Loucy (cell line): ENCODE measurements around the gene EPHA2.

Experiments used
- EZH2phosphoT487 ChIP-seq: fragments of 200-600 bp; IDR thresholded peaks from 2 replicates; pipeline ENCODE4 v1.6.1; 2018; ENCODE audit warnings: antibody characterized with exemption, mild to moderate bottlenecking, moderate library complexity, borderline replicate concordance
- TF ChIP-seq, protein P1 (sequence below): fragments of 200-600 bp; sonication (generic); conservative IDR thresholded peaks from 2 replicates; pipeline ENCODE4 v1.5.1; 2014; ENCODE audit warnings: mild to moderate bottlenecking, antibody characterized with exemption, low read length

GRCh38 chr1:16187748-16188401 is 32.0 kb upstream of the EPHA2 start:
- TF ChIP-seq, protein P1, sequence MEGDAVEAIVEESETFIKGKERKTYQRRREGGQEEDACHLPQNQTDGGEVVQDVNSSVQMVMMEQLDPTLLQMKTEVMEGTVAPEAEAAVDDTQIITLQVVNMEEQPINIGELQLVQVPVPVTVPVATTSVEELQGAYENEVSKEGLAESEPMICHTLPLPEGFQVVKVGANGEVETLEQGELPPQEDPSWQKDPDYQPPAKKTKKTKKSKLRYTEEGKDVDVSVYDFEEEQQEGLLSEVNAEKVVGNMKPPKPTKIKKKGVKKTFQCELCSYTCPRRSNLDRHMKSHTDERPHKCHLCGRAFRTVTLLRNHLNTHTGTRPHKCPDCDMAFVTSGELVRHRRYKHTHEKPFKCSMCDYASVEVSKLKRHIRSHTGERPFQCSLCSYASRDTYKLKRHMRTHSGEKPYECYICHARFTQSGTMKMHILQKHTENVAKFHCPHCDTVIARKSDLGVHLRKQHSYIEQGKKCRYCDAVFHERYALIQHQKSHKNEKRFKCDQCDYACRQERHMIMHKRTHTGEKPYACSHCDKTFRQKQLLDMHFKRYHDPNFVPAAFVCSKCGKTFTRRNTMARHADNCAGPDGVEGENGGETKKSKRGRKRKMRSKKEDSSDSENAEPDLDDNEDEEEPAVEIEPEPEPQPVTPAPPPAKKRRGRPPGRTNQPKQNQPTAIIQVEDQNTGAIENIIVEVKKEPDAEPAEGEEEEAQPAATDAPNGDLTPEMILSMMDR, result peak; percentile 98
- no peak for TF ChIP-seq EZH2phosphoT487
